ENCODE results near the gene DUSP10.

Gene DUSP10

DNA sequence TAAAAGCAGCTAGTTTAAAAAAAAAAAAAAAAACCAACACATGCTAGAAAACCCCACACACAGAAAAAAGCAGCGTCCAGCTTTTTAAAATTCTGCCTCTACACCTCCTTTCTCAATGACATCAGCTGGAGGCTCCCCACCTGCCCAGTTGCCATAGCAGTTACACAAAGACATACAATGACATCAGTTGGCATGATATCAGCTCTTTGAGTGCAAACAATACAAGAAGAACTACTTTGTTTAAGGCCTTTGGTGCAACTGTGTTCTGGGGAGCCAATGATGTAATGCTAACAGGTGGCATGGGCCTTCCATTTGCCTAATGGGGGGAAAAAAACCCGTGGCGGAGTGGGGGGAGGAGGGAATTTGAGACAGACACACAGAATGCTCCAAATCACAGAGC is 32.9 kb downstream of the DUSP10 start:
- Histone ChIP-seq H3K27me3 (ENCODE audit: control insufficient read depth, insufficient read depth, low read length) (no peaks in the 10 kb centered on the region), H3K9me3 (ENCODE audit: control insufficient read depth, low read depth, low read length) (no peaks in the 10 kb centered on the region), H3K9ac (ENCODE audit: low read length) (no peak overlapping the region), H3K4me1 (ENCODE audit: control insufficient read depth, low read depth, low read length) (peaks cover 12% of the 10 kb centered on the region), H3K36me3 (ENCODE audit: control insufficient read depth, low read depth, low read length) (no peaks in the 10 kb centered on the region), H3K4me3 (ENCODE audit: low read length) (no peak overlapping the region), H3K27ac (ENCODE audit: low read length) (no peak overlapping the region)

DNA sequence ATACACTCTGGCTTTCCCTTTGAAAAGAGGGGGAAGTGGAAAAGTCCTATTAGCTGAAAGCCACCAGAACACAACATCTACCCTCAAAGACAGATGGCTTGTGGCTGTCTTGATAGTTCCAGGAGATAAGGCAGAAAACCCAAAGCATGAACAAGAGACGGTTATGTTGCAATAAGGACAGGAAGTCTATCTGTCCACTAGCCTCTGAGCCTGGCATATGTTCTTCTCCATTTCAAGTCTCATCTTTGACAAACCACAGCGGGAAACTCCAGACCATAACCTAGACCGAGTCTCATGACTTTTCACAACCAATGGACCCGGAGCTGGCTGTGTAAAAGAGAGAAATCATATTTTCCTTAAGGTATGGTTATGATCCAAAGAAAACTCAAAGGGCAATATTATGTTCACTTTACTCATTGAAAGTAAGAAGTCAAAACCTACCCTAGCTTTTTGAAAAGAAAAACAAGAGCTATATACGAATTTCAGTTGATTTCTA is 33.8 kb downstream of the DUSP10 start:
- H3K27ac ChIP-seq (ENCODE audit: low read length), result no peak overlapping the region
- no peaks in the 10 kb centered on the region for H3K9me3 ChIP-seq (ENCODE audit: control insufficient read depth, low read depth, low read length)
- peaks cover 9% of the 10 kb centered on the region for H3K4me1 ChIP-seq (ENCODE audit: control insufficient read depth, low read depth, low read length)
- H3K27me3 ChIP-seq (ENCODE audit: control insufficient read depth, insufficient read depth, low read length), result no peaks in the 10 kb centered on the region
- H3K36me3 ChIP-seq (ENCODE audit: control insufficient read depth, low read depth, low read length), result no peaks in the 10 kb centered on the region
- H3K9ac ChIP-seq (ENCODE audit: low read length), result no peak overlapping the region
- no peak overlapping the region for H3K4me3 ChIP-seq (ENCODE audit: low read length)

DNA sequence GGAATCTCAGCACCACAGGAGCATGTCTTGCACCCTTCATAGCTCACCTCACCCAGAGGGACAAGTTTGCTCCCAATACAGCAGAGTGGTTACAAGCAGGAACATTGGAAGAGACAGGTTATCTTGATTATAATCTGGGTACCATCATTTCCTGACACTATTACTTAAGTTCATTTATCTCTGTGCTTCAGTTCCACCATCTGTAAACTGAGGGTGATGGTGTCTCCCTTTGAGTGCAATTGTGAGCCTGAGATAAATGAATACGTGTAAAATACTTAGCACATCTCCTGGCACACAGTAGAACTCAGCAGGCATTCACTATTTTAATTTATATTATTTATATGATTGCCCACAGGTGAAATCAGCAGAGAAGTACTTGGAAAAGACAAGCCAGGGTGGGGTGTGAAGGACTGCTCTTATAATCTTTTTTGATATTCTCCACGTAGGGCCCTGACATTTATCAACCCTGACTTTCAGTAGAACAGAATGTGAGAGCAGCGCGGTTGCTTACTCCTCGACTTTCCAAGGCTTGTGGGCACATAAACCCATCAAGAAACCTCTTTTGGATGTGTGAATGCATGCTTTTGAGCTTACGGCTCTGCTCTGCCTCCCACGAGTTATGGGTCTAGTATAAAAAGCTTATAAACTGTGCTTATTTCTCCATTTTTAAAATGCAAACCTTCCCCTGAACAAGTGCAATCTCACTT is 34.9 kb downstream of the DUSP10 start:
- no peaks in the 10 kb centered on the region for H3K9me3 ChIP-seq (ENCODE audit: control insufficient read depth, low read depth, low read length)
- no peak overlapping the region for H3K27ac ChIP-seq (ENCODE audit: low read length)
- no peaks in the 10 kb centered on the region for H3K36me3 ChIP-seq (ENCODE audit: control insufficient read depth, low read depth, low read length)
- H3K27me3 ChIP-seq (ENCODE audit: control insufficient read depth, insufficient read depth, low read length), result no peaks in the 10 kb centered on the region
- no peak overlapping the region for H3K4me3 ChIP-seq (ENCODE audit: low read length)
- no peak overlapping the region for H3K9ac ChIP-seq (ENCODE audit: low read length)
- peaks cover 9% of the 10 kb centered on the region for H3K4me1 ChIP-seq (ENCODE audit: control insufficient read depth, low read depth, low read length)

DNA sequence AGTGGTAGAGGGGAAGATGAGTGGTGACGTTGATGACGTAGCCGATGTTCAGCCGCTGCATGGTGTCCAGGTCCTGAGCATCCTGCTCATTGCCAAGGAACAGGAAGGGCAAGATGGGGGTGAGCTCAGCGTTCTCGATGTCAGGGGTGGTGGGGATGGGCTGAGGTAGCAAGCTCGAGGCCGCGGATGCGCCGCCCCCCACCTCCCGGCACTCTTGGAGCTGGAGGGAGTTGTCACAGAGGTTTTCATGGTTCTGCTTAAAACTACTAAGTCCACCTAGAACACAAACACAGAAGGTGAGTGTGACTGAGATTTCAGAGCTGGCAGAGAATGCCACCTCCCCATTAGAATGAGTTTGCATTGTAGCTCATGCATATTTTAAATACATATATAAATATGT is 35.7 kb downstream of the DUSP10 start:
- Histone ChIP-seq H3K9ac (ENCODE audit: low read length) (no peak overlapping the region), H3K9me3 (ENCODE audit: control insufficient read depth, low read depth, low read length) (no peaks in the 10 kb centered on the region), H3K4me3 (ENCODE audit: low read length) (no peak overlapping the region), H3K27me3 (ENCODE audit: control insufficient read depth, insufficient read depth, low read length) (no peaks in the 10 kb centered on the region), H3K36me3 (ENCODE audit: control insufficient read depth, low read depth, low read length) (no peaks in the 10 kb centered on the region), H3K27ac (ENCODE audit: low read length) (no peak overlapping the region), H3K4me1 (ENCODE audit: control insufficient read depth, low read depth, low read length) (peaks cover 9% of the 10 kb centered on the region)

DNA sequence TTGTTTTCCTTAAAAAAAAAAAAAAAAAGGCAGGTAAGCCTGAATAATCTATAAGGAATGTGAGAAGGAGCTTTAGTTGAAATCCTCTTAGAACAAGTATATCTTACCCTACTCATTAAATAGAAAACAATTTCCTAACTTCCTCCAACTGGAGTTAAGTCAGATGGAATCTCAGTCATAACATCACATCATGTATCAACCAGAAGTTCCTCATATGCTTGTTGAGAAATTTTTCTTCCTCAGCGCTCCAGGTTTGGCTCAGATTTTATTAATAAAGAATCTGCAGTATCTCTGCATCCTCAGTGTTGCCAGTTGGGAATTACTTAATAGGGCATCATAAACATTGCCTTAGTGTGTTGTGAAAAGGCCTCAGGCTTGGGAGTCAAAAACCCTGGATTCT is 37.6 kb downstream of the DUSP10 start:
- peaks cover 6% of the 10 kb centered on the region for H3K4me1 ChIP-seq (ENCODE audit: control insufficient read depth, low read depth, low read length)
- H3K27ac ChIP-seq (ENCODE audit: low read length), result no peak overlapping the region
- no peak overlapping the region for H3K4me3 ChIP-seq (ENCODE audit: low read length)
- H3K9me3 ChIP-seq (ENCODE audit: control insufficient read depth, low read depth, low read length), result no peaks in the 10 kb centered on the region
- no peaks in the 10 kb centered on the region for H3K36me3 ChIP-seq (ENCODE audit: control insufficient read depth, low read depth, low read length)
- no peaks in the 10 kb centered on the region for H3K27me3 ChIP-seq (ENCODE audit: control insufficient read depth, insufficient read depth, low read length)
- H3K9ac ChIP-seq (ENCODE audit: low read length), result no peak overlapping the region

DNA sequence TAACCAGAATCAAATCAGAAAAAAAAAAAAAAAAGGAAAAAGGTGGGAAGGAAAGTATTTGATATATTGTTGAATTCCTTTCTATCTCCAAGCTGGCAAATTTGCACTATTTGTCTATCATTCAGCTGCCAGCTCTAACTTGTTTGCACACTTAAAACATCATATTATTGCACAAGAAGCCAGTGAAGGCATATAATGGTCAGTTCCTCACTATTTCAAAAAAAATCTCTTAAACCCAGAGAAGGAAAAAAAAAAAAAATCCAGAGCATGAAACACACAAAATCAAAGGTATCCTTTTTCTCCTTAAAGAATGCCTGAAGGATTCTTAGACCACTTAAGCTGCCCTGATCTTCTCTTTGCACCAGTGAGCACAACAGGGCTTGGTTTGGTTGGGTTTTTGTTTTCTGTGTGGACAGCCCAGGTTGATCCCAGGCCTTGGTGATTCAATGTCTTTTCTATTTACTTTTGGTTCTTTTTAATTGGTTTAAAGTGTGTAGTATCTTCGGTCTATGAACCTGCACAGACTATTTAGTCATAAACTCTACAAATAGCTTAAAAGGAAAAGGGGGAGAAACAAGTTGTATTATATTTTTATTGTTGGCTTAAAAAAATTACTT is 40.2 kb downstream of the DUSP10 start:
- no peaks in the 10 kb centered on the region for H3K36me3 ChIP-seq (ENCODE audit: control insufficient read depth, low read depth, low read length)
- no peak overlapping the region for H3K27ac ChIP-seq (ENCODE audit: low read length)
- no peaks in the 10 kb centered on the region for H3K9me3 ChIP-seq (ENCODE audit: control insufficient read depth, low read depth, low read length)
- no peaks in the 10 kb centered on the region for H3K27me3 ChIP-seq (ENCODE audit: control insufficient read depth, insufficient read depth, low read length)
- H3K4me1 ChIP-seq (ENCODE audit: control insufficient read depth, low read depth, low read length), result no peaks in the 10 kb centered on the region
- H3K9ac ChIP-seq (ENCODE audit: low read length), result no peak overlapping the region
- no peak overlapping the region for H3K4me3 ChIP-seq (ENCODE audit: low read length)

DNA sequence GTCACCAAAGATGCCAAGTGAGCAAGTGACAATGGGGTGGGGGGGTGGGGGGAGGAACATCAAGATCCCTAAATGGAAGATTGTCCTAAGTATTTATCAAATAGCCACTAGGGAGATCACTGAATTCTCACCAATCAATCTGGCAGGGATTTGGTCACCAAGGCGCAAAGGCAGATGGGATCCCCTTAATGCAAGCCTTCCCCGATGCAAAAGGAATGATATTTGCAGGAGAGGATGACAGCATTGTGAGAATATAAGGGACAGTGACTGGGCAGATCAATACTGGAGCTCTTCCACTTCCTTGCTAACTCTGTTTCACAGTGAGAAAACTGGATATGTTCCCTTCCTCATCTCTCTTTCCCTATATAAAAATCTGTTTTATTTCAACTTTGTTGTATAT is 40.9 kb downstream of the DUSP10 start:
- Histone ChIP-seq H3K4me3 (ENCODE audit: low read length) (no peak overlapping the region), H3K27ac (ENCODE audit: low read length) (no peak overlapping the region), H3K36me3 (ENCODE audit: control insufficient read depth, low read depth, low read length) (no peaks in the 10 kb centered on the region), H3K9me3 (ENCODE audit: control insufficient read depth, low read depth, low read length) (no peaks in the 10 kb centered on the region), H3K9ac (ENCODE audit: low read length) (no peak overlapping the region), H3K4me1 (ENCODE audit: control insufficient read depth, low read depth, low read length) (no peaks in the 10 kb centered on the region), H3K27me3 (ENCODE audit: control insufficient read depth, insufficient read depth, low read length) (no peaks in the 10 kb centered on the region)

DNA sequence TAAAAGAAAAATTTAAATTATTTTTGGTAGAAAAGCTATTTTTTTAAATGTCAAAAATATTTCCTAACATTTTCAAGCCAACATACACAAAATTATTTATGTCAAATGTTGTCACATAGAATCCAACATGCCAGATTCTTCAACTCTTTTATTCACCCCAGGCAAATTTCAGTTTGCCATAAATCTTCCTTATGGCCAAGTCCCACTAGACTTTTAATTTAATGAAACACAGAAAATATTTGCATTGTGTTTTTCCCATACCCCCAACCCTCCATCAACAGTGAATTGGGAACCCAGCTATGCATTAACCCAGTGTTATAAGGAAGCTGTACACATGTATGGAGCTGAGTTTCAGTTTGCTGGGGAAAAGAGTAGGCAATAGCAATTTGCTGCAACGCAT is 41.4 kb downstream of the DUSP10 start:
- Histone ChIP-seq H3K9me3 (ENCODE audit: control insufficient read depth, low read depth, low read length) (no peaks in the 10 kb centered on the region), H3K4me1 (ENCODE audit: control insufficient read depth, low read depth, low read length) (no peaks in the 10 kb centered on the region), H3K9ac (ENCODE audit: low read length) (no peak overlapping the region), H3K27ac (ENCODE audit: low read length) (no peak overlapping the region), H3K27me3 (ENCODE audit: control insufficient read depth, insufficient read depth, low read length) (no peaks in the 10 kb centered on the region), H3K36me3 (ENCODE audit: control insufficient read depth, low read depth, low read length) (no peaks in the 10 kb centered on the region), H3K4me3 (ENCODE audit: low read length) (no peak overlapping the region)

DNA sequence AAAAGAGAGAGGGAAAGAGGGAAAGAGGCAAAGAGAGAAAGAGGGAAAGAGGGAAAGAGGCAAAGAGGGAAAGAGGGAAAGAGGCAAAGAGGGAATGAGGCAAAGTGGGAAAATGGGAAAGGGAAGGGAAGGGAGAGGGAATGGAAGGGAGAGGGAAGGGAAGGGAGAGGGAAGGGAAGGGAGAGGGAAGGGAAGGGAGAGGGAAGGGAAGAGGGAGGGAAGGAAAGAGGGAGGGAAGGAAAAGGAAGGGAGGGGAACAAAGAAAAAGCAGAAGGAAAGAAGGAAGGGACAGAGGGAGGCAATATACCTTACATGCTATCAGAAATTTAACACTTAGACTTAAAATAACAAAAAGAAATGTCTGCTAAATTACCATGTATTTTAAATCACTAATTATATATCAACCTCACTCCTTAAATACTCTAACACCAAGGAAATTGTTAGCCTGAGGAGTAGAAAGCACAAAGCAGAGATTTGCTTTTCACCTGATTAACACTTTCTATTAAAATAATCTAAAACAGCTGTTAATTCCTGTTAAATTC is 41.8 kb downstream of the DUSP10 start:
- Histone ChIP-seq H3K9me3 (ENCODE audit: control insufficient read depth, low read depth, low read length) (no peaks in the 10 kb centered on the region), H3K9ac (ENCODE audit: low read length) (no peak overlapping the region), H3K36me3 (ENCODE audit: control insufficient read depth, low read depth, low read length) (no peaks in the 10 kb centered on the region), H3K4me1 (ENCODE audit: control insufficient read depth, low read depth, low read length) (no peaks in the 10 kb centered on the region), H3K27me3 (ENCODE audit: control insufficient read depth, insufficient read depth, low read length) (no peaks in the 10 kb centered on the region), H3K4me3 (ENCODE audit: low read length) (no peak overlapping the region), H3K27ac (ENCODE audit: low read length) (no peak overlapping the region)

DNA sequence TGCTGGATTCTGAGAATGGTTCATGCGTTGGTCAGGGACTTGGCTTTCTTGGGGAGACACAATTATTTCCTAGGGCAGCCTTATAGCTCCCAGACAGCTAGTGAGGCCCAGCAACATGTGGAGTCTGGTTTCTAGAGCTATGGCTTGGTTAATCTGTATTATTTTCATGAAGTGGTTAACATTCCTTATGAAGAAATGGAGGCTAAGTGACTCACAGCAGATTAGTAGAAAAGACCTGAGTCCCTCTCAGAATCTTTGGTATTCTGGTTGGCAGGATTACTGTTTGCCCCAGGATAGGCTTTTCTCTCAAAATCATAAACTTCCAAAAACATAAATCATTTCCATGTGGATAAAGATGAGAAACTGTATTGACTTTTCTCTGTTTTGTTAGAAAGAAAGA is 42.3 kb downstream of the DUSP10 start:
- Histone ChIP-seq H3K4me3 (ENCODE audit: low read length) (no peak overlapping the region), H3K36me3 (ENCODE audit: control insufficient read depth, low read depth, low read length) (no peaks in the 10 kb centered on the region), H3K9ac (ENCODE audit: low read length) (no peak overlapping the region), H3K27ac (ENCODE audit: low read length) (no peak overlapping the region), H3K4me1 (ENCODE audit: control insufficient read depth, low read depth, low read length) (no peaks in the 10 kb centered on the region), H3K9me3 (ENCODE audit: control insufficient read depth, low read depth, low read length) (no peaks in the 10 kb centered on the region), H3K27me3 (ENCODE audit: control insufficient read depth, insufficient read depth, low read length) (no peaks in the 10 kb centered on the region)

DNA sequence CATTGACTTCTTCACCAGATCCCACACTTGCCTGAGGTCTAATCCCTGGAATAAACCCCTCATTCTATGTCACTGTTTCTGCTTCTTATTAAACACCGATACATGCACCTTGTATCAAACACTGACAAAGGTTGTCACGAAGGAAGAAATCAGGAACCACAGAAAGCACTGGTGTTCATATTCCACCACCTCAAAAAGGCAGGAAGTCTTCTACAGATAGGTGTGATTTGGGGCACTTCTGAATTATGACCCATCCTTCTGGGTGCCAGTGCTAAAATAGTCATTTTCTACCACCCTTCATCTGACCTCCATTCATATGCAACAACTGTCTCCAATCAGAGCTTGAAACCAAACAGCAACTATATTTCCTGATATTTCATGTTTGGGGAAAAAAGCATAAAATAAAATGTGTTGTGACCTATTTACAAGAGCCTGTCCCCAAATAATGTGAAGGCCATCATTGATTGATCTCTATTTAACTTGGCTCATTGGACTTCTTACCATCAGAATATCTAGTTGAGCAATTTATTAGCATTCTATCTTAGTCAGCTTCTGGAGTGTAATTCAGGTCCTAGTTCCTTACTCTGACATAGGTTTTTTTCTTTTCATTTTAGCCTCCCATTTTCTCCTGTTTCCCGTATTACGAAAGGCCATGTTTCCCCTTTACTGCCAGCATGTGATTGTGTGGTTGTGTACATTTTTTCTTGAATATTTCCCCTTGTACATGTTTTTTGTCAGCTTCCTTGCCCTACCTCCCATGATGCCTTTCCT is 43.1 kb downstream of the DUSP10 start:
- H3K36me3 ChIP-seq (ENCODE audit: control insufficient read depth, low read depth, low read length), result no peaks in the 10 kb centered on the region
- H3K9me3 ChIP-seq (ENCODE audit: control insufficient read depth, low read depth, low read length), result no peaks in the 10 kb centered on the region
- H3K27ac ChIP-seq (ENCODE audit: low read length), result no peak overlapping the region
- no peak overlapping the region for H3K4me3 ChIP-seq (ENCODE audit: low read length)
- no peaks in the 10 kb centered on the region for H3K27me3 ChIP-seq (ENCODE audit: control insufficient read depth, insufficient read depth, low read length)
- no peak overlapping the region for H3K9ac ChIP-seq (ENCODE audit: low read length)
- H3K4me1 ChIP-seq (ENCODE audit: control insufficient read depth, low read depth, low read length), result no peaks in the 10 kb centered on the region
